ENCODE measurements around the gene UMPS.
"Not testable (repeated sequence)": the region's sequence is repeated elsewhere in the genome, so short reads cannot be mapped to it uniquely, and the experiment has no call there.

The UMPS gene

GRCh38 chr3:124784686-124785382 is 54.6 kb downstream of the UMPS start:
- no peak for TF ChIP-seq POLR2A (IDR thresholded peaks at IDR 0.05; ENCODE audit: low read depth, low read length)
- DNase-seq (ENCODE audit: insufficient read length, low spot score), result no peak
- FAIRE-seq, result no peak

GRCh38 chr3:124785973-124786372 is 55.7 kb downstream of the UMPS start:
- no peak for TF ChIP-seq POLR2A (IDR thresholded peaks at IDR 0.05; ENCODE audit: low read depth, low read length)
- FAIRE-seq, result no peak
- no peak for DNase-seq (ENCODE audit: insufficient read length, low spot score)

GRCh38 chr3:124786511-124787241 is 56.4 kb downstream of the UMPS start:
- no peak for TF ChIP-seq POLR2A (IDR thresholded peaks at IDR 0.05; ENCODE audit: low read depth, low read length)
- DNase-seq (ENCODE audit: insufficient read length, low spot score) (no peak), FAIRE-seq (no peak)

GRCh38 chr3:124787476-124788195 is 57.4 kb downstream of the UMPS start:
- FAIRE-seq, result no peak
- no peak for DNase-seq (ENCODE audit: insufficient read length, low spot score)
- TF ChIP-seq POLR2A (IDR thresholded peaks at IDR 0.05; ENCODE audit: low read depth, low read length), result no peak

- no peak for TF ChIP-seq POLR2A (IDR thresholded peaks at IDR 0.05; ENCODE audit: low read depth, low read length)
- DNase-seq (ENCODE audit: insufficient read length, low spot score), result no peak
- FAIRE-seq, result no peak
Measured at GRCh38 chr3:124788254-124788745, 58.0 kb downstream of the UMPS start.

DNA sequence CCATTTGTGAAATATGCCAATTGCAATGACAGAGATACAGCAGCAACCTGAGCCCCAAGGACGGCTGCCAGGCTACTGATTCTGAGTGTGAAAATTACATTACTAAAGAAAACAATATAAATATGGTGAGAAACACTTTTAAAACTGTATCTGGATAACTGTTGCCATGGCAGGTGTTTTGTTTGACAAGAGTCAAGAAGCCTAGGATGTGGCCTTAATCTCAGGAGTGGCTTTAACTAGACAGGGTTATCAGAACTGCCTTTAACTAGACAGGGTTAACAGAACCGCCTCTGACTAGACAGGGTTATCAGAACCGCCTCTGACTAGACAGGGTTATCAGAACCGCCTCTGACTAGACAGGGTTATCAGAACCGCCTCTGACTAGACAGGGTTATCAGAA is 58.9 kb downstream of the UMPS start:
- not testable (repeated sequence) for FAIRE-seq

DNA sequence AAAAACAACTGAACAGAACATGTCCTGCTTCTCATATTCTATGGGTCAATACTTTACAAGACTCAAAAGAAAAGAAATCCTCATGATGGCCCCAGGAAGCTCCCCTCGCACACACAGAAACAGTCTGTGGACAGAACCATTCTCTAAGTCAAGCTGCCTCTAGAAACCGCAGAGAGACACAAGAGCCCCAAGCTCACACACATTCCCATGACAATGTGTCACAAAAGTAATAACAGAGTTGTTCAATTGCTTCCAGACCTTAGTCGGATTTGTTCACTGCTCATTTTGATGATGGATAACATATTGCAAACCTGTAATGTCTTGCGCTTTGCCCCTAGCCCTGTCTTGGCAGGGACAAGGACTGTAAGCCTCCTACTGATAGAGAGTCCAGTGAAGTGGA is 60.9 kb downstream of the UMPS start:
- DNase-seq (ENCODE audit: insufficient read length, low spot score) (no peak), FAIRE-seq (no peak)
- no peak for TF ChIP-seq POLR2A (IDR thresholded peaks at IDR 0.05; ENCODE audit: low read depth, low read length)

More for the DNA sequence above, 58.9 kb downstream of the UMPS start:
- not testable (repeated sequence) for DNase-seq (ENCODE audit: insufficient read length, low spot score)

GRCh38 chr3:124791639-124792151 is 61.4 kb downstream of the UMPS start:
- DNase-seq (ENCODE audit: insufficient read length, low spot score) (no peak), FAIRE-seq (no peak)
- TF ChIP-seq POLR2A (IDR thresholded peaks at IDR 0.05; ENCODE audit: low read depth, low read length), result no peak

DNA sequence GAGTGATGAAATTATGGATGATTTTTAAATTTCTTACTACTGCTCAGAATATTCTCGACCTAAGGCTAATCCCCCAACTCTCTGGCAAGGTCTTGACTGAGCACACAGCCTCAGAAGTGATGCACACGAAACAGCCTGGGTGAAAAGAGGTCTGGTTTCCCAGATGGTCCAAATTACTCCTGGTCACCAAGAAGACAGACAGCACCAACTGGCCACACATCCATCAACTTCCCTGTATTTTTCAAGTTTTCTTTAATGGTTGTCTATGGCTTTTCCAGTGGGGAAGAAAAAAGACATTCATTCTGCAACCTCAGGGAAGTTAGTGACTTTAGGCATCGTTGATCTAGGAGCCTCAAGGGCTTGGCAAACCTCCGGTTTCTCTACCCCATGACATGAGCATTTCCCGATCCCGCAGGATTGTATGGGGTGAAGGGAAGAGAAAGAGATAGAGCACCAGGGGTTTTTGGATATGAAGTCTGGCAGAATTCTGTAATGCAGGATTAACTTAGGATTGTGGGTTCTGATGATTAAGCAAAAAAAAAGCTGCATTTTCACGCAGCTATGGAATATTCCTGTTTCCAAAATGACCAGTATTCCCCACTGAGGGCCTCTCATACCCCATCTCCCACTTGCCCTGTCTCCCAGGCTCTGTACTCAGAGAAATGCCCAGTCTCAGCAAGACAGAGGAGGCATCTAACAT is 62.2 kb downstream of the UMPS start:
- no peak for FAIRE-seq
- no peak for TF ChIP-seq POLR2A (IDR thresholded peaks at IDR 0.05; ENCODE audit: low read depth, low read length)
- no peak for DNase-seq (ENCODE audit: insufficient read length, low spot score)

- no peak for FAIRE-seq
- no peak for DNase-seq (ENCODE audit: insufficient read length, low spot score)
- TF ChIP-seq POLR2A (IDR thresholded peaks at IDR 0.05; ENCODE audit: low read depth, low read length), result no peak
Measured at GRCh38 chr3:124793054-124793739, 62.9 kb downstream of the UMPS start.

- DNase-seq (ENCODE audit: insufficient read length, low spot score) (no peak), FAIRE-seq (no peak)
- TF ChIP-seq POLR2A (IDR thresholded peaks at IDR 0.05; ENCODE audit: low read depth, low read length), result no peak
Measured at GRCh38 chr3:124796477-124796876, 66.2 kb downstream of the UMPS start.

- DNase-seq (ENCODE audit: insufficient read length, low spot score) (no peak), FAIRE-seq (no peak)
- no peak for TF ChIP-seq POLR2A (IDR thresholded peaks at IDR 0.05; ENCODE audit: low read depth, low read length)
Measured at GRCh38 chr3:124797426-124797945, 67.2 kb downstream of the UMPS start.

Data from H54 (cell line).